ENCODE data around the gene STAC3. TPM values are rescaled to one million over a fixed set of nuclear protein-coding genes. Genes with fewer than 3 reads are reported as not detected.

Gene STAC3
- total and polyA plus RNA-seq, 2 of the 13 experiments (the other 11 are each of a cell fraction or from before 2014, with no cell fraction given): 0.18 to 0.22 TPM

- TF ChIP-seq PLSCR1 (CRISPR knock-in tag; IDR thresholded peaks at IDR 0.05; ENCODE audit: borderline replicate concordance) (no peak), ZNF430 (CRISPR knock-in tag; IDR thresholded peaks at IDR 0.05) (no peak), NBN (conservative IDR thresholded peaks at IDR 0.05) (no peak), DR1 (CRISPR knock-in tag; IDR thresholded peaks at IDR 0.05) (no peak), GABPB1 (CRISPR knock-in tag; IDR thresholded peaks at IDR 0.05) (peak; percentile 50; the same call in 1 of the 2 replicates), ZNF614 (CRISPR knock-in tag; IDR thresholded peaks at IDR 0.05; ENCODE audit: borderline replicate concordance) (no peak), NKX3-1 (CRISPR knock-in tag; IDR thresholded peaks at IDR 0.05) (no peak)
These were observed 10.7 kb downstream of the STAC3 start (continued) for GRCh38 chr12:57240066-57240921.

GRCh38 chr12:57239587-57240065 lies 11.4 kb downstream of the STAC3 start:
- in situ Hi-C loops (cut with HindIII; ENCODE audit: extremely low pct_ligation_motif_present, low pct_unique_long_range_greater_than_20kb): no loop called here
- no TSS peak for BruUV-seq (replicated peaks)
- Histone ChIP-seq H3K9ac (ENCODE audit: insufficient read depth, low read depth, low read length) (peak overlapping the region; percentile 10; the same call in 1 of the 2 replicates), H3K4me3 (replicated peaks in 1 of 3; ENCODE audit: insufficient read depth in 1 of 3, low read depth in 2 of 3, low read length in 3 of 3) (peak overlapping the region; percentile 56 to 83 (median 56)), H3K27me3 (ENCODE audit: control insufficient read depth in 1 of 2, insufficient read depth in 2 of 2, low read length in 2 of 2) (peaks cover 18 to 50% of the 10 kb centered on the region in 2 experiments), H3K9me3 (ENCODE audit: low read length) (no peaks in the 10 kb centered on the region), H3K79me2 (ENCODE audit: insufficient read depth, low read length) (no peaks in the 10 kb centered on the region), H4K20me1 (ENCODE audit: insufficient read depth, low read length) (peaks cover 4% of the 10 kb centered on the region; the same call in 1 of the 2 replicates), H3K4me2 (ENCODE audit: low read depth, low read length) (peak overlapping the region; percentile 99), H2AFZ (ENCODE audit: low read length) (no peak overlapping the region), H3K27ac (ENCODE audit: extremely low read length, insufficient read depth, low read length) (no peak overlapping the region), H3K36me3 (replicated peaks in 1 of 2; ENCODE audit: control insufficient read depth in 1 of 2, insufficient read depth in 2 of 2, low read length in 2 of 2) (no peaks in the 10 kb centered on the region; a peak in 1 of 5 replicates), H3K4me1 (ENCODE audit: insufficient read depth, low read length) (peaks cover 74% of the 10 kb centered on the region)
- intact Hi-C loops (cut with micrococcal nuclease; ENCODE audit: unreplicated experiment): loop anchor here (1.0 to 2.0 kb wide), 2 partner anchors 9 to 15 kb away; no protein-coding TSS in a partner anchor
- DNase-seq (ENCODE audit: low spot score) (no peak), ATAC-seq (no peak), FAIRE-seq (no peak)
- POLR2A ChIA-PET: interaction anchor here (0.9 to 8.9 kb wide), 5 partner anchors 9 to 112 kb away, joined by 3 to 116 read pairs (median 3); partner anchors contain the start of genes LRP1 and SHMT2
- WGBS (ENCODE audit: low lambda C conversion rate): 3% methylated on average over 14 of the region's 14 CpGs
- CTCF ChIA-PET (ENCODE audit: low intra/inter-chr PET ratio, low total read pairs): interaction anchor here (4.9 to 11.7 kb wide), 2 partner anchors 13 to 26 kb away, joined by 87 to 308 read pairs; partner anchors contain the start of genes NXPH4 and SHMT2
- TF ChIP-seq, protein P1, sequence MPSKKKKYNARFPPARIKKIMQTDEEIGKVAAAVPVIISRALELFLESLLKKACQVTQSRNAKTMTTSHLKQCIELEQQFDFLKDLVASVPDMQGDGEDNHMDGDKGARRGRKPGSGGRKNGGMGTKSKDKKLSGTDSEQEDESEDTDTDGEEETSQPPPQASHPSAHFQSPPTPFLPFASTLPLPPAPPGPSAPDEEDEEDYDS (CRISPR knock-in tag; IDR thresholded peaks at IDR 0.05): no peak
- TF ChIP-seq ZNF562 (CRISPR knock-in tag; IDR thresholded peaks at IDR 0.05; ENCODE audit: borderline replicate concordance) (no peak), ZNF460 (CRISPR knock-in tag; IDR thresholded peaks at IDR 0.05; ENCODE audit: borderline replicate concordance) (no peak), ZNF253 (CRISPR knock-in tag; IDR thresholded peaks at IDR 0.05; ENCODE audit: borderline replicate concordance) (peak; percentile 39; the same call in 1 of the 2 replicates), TP53 (CRISPR knock-in tag; conservative IDR thresholded peaks at IDR 0.05) (no peak)
